ENCODE results near the gene NAIF1. TPM values are rescaled to one million over a fixed set of nuclear protein-coding genes. Genes with fewer than 3 reads are reported as not detected.
"Not testable (repeated sequence)": the region's sequence is repeated elsewhere in the genome, so short reads cannot be mapped to it uniquely, and the experiment has no call there.

NAIF1 gene, protein sequence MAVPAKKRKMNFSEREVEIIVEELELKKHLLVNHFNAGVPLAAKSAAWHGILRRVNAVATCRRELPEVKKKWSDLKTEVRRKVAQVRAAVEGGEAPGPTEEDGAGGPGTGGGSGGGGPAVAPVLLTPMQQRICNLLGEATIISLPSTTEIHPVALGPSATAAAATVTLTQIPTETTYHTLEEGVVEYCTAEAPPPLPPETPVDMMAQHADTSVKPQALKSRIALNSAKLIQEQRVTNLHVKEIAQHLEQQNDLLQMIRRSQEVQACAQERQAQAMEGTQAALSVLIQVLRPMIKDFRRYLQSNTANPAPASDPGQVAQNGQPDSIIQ
- polyA plus RNA-seq (2012; ENCODE audit: insufficient read depth, insufficient read length): 13.1 TPM

DNA sequence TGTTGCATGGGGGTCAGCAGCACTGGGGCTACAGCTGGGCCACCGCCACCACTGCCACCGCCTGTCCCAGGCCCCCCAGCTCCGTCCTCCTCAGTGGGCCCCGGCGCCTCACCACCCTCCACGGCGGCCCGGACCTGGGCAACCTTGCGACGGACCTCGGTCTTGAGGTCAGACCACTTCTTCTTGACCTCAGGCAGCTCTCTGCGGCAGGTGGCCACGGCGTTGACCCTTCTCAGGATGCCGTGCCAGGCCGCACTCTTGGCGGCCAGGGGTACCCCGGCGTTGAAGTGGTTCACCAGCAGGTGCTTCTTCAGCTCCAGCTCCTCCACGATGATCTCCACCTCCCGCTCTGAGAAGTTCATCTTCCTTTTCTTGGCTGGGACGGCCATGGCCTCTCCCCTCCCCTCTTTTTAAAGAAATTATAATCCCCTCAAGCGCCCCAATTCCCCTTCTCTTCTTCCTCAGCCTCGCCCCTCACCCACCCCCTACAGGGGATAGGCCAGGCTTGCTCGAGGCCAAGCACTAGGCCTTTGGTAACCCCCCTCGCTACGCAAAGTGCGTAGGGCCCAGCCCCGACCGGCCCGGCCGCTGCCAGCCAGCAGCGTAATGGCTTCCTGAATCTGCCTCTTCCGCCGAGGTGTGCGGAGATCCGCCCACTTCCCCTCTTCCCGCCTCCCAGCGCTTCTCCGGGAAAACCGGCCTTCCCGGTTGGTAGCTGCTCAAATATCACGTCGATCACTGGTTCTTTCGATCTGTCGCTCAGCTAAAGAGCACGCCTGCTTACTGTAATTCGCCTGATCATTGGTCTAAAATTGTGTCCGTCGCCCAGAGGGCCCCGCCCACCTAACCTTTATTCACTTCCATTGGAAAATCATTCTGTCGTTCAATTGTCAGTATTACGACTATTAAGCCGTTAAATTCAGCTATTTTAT, at the start of gene NAIF1:
TSS of gene NAIF1 (minus strand) at position 608 of the 932 bp plus-strand sequence. CDS start at position 389, 219 bp downstream.
- peak; percentile 100 for DNase-seq (ENCODE audit: low read depth, low spot score)
- peak within 1 kb of the TSS; percentile 92 for H3K4me3 ChIP-seq (ENCODE audit: low read length)

DNA sequence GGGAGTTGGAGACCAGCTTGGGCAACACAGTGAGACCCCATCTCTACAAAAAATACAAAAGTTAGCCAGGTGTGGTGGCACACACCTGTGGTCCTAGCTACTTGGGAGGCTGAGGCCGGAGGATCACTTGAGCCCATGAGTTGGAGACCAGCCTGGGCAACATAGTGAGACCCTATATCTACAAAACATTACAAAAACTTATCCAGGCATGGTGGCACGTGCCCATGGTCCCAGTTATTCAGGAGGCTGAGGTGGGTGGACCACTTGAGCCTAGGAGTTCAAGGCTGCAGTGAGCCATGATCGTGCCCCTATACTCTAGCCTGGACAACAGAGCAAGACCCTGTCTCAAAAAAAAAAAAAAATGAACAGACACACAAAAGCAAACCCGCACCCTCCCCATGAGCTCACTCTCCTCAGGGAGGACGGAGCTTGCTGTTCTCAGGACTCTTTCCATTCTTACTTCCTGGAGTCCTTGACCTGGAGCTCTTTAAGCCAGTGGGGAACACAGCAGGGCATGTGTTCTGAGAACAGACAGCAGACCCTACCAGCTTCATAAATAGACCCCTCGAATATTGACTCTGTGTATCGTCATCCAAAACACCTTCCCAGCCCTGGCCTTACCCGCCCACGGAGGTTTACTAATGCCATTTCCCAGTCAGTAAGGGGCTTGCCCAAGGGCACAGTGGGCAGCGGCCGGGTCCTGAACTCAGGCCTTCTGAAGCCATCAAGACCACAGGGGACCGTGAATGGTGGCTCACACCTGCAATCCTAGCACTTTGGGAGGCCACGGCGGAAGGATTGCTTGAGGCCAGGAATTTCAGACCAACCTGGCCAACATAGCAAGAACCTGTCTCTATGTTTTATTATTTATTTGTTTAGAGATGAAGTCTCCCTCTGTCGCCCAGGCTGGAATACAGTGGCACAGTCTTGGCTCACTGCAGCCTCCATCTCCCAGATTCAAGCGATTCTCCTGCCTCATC, 49.3 kb upstream of the NAIF1 start:
- no peak overlapping the region for H3K4me3 ChIP-seq (ENCODE audit: low read length)

DNA sequence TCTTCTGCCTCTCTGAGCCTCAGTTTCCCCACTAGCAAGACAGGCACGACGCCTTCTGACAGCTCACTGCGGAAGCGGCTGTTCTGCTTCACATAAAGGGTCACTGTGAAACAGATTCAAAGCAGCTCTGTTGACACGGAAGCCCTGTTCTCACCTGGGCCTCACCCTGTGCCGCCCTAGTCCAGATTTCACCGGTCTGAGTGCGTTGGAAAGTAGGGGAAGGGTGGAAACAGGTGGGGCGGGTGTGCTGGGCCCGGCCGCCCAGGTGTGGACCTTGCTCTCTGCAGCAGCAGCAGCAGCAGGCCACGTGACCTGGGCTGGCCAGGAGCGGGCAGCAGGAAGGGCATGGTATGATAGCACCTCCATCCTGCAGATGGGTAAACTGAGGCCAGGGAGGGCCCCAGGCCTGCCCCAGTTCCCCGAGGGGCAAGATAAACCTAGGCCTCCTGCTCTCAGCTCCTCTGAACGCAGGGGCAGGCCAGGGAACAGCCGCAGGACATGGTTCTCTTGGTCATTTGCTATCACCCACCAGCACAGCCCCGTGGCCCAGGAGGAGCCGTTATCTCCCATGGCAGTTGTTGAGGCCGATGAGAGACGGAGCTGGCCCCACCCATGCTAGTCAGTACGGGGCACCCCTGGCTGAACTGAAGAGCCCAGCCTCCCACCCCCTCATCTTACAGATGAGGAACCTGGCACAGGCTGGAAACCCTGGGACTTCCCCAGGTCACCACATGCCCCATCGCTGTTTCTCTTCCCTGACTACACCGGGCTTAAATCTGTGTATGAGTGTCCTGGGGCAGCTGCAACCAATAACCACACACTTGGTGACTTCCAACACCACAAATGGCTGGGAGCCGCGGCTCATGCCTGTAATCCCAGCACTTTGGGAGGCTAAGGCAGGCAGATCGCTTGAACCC, 48.3 kb upstream of the NAIF1 start:
- no peak for DNase-seq (ENCODE audit: low read depth, low spot score)
- H3K4me3 ChIP-seq (ENCODE audit: low read length): no peak overlapping the region

More for the DNA sequence above, 49.3 kb upstream of the NAIF1 start:
- DNase-seq (ENCODE audit: low read depth, low spot score): no peak

DNA sequence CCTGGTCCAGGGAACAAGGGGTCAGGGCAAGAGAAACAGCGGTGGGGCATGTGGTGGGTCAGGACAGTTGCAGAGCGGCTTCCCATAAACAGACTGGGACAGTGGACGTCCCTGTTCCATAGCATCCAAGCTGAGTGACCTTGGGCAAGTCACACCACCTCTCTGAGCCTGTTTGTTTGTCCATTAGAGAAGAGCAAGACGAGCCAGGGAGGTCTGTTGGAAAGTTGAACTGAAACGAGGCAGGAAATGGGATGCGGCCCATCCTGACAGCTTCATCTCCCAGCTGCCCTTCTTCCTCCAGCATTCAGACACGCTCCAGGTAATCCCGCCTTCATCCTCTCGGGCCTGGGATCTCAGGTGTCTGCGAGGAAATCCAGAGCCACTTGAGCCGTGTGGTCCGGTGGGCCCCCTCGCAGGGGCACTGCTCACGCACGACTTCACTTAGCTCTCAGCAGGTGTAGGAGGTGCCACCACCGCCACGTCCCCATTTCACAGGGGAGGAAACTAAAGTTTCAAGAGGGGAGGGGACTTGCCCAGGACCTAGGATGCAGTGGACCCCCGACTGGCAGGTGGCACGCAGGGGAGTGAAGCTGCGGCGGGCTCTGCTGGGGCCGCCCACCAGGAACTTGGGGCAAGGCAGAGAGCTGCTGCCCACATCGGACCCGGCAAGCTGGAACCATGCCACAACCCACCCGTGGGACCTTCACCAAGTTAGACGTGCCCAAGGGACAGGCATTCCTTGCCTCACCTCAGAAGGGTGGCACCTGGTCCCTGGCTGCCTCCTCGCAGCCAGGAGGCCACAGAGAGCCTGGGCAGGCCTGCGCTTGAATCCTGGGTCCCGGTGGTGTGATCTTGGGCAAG, 47.4 kb upstream of the NAIF1 start:
- no peak for DNase-seq (ENCODE audit: low read depth, low spot score)
- no peak overlapping the region for H3K4me3 ChIP-seq (ENCODE audit: low read length)

DNA sequence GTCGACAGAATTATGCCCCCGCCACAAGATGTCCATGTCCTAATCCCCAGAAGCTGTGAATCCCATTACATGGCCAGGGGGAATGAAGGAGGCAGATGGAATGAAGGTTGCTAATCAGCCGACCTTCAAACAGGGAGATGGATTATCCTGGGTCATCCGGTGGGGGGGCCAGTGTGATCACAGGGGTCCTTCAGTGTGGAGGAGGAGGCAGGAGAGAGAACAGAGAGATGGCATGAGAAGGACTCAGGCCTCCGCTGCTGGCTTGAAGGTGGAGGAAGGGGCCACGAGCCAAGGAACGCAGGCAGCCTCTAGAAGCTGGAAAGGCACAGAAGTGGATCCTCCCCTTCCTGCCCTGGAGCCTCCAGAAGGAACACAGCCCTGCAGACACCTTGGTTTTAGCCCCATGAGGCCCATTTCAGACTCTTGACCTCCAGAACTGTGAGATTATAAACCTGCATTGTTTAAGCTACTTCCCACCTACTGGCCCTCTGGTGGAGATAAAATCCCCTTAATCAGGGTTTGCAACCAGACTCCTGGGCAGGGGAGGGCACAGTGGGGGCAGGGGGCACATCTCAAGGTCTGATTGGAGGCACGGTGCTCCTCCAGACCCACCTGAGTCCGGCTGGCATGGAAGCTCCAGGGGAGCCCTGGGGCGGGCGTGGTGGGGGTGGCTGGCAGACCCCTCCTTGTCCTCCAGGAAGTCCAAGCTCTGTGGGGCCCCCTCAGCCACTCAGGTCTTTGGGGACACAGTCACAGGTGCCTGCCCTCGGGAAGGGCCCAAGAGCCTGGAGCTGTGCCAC, 46.6 kb upstream of the NAIF1 start:
- no peak for DNase-seq (ENCODE audit: low read depth, low spot score)
- no peak overlapping the region for H3K4me3 ChIP-seq (ENCODE audit: low read length)

DNA sequence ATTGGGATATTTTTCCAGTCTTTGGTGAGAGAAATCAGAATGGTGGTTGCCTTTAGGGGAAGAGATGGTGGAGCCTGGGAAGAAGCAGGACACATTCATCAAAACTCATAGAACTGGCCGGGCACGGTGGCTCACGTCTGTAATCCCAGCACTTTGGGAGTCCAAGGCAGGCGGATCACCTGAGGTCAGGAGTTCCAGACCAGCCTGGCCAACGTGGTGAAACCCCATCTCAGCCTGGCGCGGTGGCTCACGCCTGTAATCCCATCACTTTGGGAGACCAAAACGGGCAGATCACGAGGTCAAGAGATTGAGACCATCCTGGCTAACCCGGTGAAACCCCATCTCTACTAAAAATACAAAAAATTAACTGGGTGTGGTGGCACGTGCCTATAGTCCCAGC, 44.6 kb upstream of the NAIF1 start:
- not testable (repeated sequence) for H3K4me3 ChIP-seq (ENCODE audit: low read length); DNase-seq (ENCODE audit: low read depth, low spot score)

DNA sequence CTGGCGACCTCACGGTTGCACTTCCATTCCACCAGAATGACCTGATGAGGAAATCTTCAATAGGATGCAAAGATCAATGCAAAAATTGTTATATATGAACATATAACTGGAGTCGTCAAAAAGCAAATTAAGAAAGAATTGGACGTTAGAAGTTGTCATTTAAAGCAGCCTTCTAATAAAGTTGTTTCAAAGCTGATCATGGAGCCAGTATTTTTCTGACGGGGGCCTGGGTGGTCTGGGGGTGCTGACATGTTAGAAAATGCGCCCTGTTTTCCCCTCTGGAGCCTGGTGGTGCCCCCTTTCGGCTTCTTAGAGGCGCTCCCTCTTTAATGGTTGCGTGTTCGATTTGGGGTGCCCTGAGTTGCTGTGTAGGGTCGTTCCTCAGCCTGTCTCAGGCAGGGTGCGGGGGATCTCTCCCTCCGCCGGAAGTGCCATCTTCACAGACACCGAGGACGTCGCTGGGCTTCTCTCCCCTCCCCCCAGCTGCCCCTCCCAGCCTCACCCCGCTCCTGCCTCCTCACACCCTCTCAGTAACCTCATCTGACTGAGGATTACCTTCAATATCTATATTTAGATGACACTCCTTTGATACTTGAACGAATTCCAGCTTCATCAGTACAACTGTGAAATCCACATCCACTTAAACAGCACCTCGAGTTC, 42.1 kb upstream of the NAIF1 start:
- no peak for DNase-seq (ENCODE audit: low read depth, low spot score)
- H3K4me3 ChIP-seq (ENCODE audit: low read length): no peak overlapping the region

DNA sequence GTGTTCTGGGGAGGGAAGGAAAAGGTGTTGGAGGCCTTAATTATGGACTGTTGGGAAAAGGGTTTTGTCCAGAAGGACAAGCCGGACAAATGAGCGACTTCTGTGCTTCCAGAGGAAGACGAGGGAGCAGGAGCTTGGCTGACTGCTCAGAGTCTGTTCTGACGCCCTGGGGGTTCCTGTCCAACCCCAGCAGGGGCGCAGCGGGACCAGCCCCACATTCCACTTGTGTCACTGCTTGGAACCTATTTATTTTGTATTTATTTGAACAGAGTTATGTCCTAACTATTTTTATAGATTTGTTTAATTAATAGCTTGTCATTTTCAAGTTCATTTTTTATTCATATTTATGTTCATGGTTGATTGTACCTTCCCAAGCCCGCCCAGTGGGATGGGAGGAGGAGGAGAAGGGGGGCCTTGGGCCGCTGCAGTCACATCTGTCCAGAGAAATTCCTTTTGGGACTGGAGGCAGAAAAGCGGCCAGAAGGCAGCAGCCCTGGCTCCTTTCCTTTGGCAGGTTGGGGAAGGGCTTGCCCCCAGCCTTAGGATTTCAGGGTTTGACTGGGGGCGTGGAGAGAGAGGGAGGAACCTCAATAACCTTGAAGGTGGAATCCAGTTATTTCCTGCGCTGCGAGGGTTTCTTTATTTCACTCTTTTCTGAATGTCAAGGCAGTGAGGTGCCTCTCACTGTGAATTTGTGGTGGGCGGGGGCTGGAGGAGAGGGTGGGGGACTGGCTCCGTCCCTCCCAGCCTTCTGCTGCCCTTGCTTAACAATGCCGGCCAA, 41.3 kb upstream of the NAIF1 start:
- DNase-seq (ENCODE audit: low read depth, low spot score): no peak
- H3K4me3 ChIP-seq (ENCODE audit: low read length): no peak overlapping the region

DNA sequence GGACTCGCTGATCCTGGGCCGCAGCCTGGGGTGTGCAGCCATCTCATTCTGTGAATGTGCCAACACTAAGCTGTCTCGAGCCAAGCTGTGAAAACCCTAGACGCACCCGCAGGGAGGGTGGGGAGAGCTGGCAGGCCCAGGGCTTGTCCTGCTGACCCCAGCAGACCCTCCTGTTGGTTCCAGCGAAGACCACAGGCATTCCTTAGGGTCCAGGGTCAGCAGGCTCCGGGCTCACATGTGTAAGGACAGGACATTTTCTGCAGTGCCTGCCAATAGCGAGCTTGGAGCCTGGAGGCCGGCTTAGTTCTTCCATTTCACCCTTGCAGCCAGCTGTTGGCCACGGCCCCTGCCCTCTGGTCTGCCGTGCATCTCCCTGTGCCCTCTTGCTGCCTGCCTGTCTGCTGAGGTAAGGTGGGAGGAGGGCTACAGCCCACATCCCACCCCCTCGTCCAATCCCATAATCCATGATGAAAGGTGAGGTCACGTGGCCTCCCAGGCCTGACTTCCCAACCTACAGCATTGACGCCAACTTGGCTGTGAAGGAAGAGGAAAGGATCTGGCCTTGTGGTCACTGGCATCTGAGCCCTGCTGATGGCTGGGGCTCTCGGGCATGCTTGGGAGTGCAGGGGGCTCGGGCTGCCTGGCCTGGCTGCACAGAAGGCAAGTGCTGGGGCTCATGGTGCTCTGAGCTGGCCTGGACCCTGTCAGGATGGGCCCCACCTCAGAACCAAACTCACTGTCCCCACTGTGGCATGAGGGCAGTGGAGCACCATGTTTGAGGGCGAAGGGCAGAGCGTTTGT, 40.5 kb upstream of the NAIF1 start:
- no peak for DNase-seq (ENCODE audit: low read depth, low spot score)
- H3K4me3 ChIP-seq (ENCODE audit: low read length): no peak overlapping the region

DNA sequence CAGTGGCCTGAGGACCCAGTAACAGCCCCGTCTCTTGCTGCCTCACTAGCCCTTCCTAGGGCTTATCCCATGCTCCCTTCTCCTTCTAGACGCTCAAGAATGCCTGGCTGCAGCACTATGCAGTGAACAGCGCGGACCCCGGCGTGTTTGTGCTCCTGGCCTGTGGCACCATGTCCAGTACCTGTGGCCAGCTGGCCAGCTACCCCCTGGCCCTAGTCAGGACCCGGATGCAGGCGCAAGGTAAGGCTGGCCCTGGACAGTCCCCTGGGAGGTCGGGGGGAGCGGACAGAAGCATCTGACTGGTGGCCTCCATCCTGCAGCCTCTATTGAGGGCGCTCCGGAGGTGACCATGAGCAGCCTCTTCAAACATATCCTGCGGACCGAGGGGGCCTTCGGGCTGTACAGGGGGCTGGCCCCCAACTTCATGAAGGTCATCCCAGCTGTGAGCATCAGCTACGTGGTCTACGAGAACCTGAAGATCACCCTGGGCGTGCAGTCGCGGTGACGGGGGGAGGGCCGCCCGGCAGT, 39.9 kb upstream of the NAIF1 start:
- no peak overlapping the region for H3K4me3 ChIP-seq (ENCODE audit: low read length)
- DNase-seq (ENCODE audit: low read depth, low spot score): no peak

DNA sequence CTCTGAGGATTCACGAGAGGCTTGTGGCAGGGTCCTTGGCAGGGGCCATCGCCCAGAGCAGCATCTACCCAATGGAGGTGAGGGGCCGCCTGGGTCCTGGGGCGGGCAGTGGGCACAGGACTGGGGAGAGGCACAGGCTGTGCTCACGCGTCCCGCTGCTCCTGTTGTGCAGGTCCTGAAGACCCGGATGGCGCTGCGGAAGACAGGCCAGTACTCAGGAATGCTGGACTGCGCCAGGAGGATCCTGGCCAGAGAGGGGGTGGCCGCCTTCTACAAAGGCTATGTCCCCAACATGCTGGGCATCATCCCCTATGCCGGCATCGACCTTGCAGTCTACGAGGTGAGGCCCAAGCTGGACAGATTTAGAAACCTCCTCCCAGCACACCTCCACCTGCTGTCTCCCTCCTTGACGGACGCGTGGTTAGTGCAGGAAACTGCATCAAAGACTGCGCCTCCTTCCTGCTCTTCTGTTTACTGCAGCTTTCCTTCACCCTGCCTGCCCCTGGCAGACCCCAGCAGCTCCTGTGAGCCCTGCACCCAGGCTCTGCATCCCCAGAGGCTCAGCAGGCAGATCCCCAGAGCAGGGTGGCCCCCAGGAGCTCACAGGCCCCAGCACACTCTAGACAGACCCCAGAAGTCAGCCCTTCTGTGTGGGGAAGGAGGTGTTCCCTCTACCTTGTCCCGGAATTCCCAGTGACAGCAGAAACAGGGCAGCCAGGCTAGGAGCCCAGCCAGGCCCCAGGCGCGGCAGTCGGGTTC, 39.2 kb upstream of the NAIF1 start:
- DNase-seq (ENCODE audit: low read depth, low spot score): peak; percentile 55
- H3K4me3 ChIP-seq (ENCODE audit: low read length): no peak overlapping the region

DNA sequence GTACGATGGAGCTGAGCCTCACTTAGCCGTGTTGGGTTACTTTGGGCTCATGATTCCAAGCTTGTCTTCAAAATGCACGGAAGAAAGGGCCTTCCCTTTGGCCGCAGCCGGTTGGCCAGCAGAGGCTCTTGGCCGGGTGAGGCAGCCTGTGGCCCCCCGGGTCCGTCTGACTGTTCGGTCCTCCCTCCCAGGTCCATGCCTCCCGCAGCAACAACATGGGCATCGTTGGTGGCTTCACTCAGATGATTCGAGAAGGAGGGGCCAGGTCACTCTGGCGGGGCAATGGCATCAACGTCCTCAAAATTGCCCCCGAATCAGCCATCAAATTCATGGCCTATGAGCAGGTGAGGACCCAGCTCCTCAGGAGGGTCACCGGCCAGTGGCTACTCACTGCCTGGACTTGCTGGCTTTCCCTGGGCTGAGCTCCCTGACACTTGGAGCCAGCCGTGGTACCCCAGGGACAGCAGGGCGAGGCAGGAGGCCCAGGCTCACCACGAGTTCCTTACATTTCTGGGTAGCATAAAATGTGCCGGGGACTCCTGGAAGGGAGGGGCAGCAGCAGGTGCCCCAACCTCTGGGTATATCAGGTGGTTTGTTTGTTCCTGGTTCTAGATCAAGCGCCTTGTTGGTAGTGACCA, 38.5 kb upstream of the NAIF1 start:
- H3K4me3 ChIP-seq (ENCODE audit: low read length): no peak overlapping the region
- no peak for DNase-seq (ENCODE audit: low read depth, low spot score)

DNA sequence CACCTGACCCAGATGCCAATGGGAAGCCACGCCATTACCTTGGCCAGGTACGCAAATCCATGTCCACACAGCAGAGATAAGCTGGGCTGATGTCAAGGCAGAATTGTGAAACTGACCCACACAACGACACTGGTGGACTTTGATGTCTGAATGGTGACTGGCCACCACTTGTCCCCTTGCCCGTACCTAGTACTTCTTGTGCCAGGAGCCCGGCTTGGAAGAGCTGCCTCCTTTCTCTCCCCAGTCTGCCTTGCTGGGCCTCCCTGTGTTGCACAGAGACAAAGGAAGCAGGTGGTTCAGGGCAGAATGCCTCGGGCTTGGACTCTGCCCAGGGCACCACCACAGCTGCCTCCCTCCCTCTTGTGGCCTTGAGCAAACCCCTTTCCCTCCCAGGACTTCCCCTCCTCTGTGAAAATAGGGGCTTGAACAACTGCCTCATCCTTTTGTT, 37.1 kb upstream of the NAIF1 start:
- peak overlapping the region; percentile 43 for H3K4me3 ChIP-seq (ENCODE audit: low read length)
- peak; percentile 75 for DNase-seq (ENCODE audit: low read depth, low spot score)
